ENCODE measurements around the gene MFN2.

GRCh38 chr1:11990303-11991032 is 10.2 kb downstream of the MFN2 start:
- no peak for TF ChIP-seq RAD21 (CRISPR knock-in tag; conservative IDR thresholded peaks at IDR 0.05 in 1 of 2, IDR thresholded peaks at IDR 0.05 in 1 of 2)
- TF ChIP-seq PHB2 (IDR thresholded peaks at IDR 0.05; ENCODE audit: low read depth), result no peak
- no peak for TF ChIP-seq GABPA (tag; conservative IDR thresholded peaks at IDR 0.05; ENCODE audit: low read depth)
- TF ChIP-seq ZC3H8 (IDR thresholded peaks at IDR 0.05), result no peak
- TF ChIP-seq CBFB (CRISPR knock-in tag; IDR thresholded peaks at IDR 0.05), result no peak
- TF ChIP-seq TBL1XR1 (IDR thresholded peaks at IDR 0.05; ENCODE audit: low read length in 2 of 2), result no peak
- no peak for TF ChIP-seq ZBTB33 (CRISPR knock-in tag; IDR thresholded peaks at IDR 0.05)
